ENCODE measurements around the gene PRR15L. TPM values are rescaled to one million over a fixed set of nuclear protein-coding genes. Genes with fewer than 3 reads are reported as not detected.

The PRR15L gene
- total and polyA plus RNA-seq, 2 donors (not counting 1 experiment from before 2014, with no cell fraction given), result not detected

- H2AFZ ChIP-seq (ENCODE audit: low read length), result no peak overlapping the region
- H3K9me3 ChIP-seq (ENCODE audit: control insufficient read depth, insufficient read depth, low read depth, low read length), result no peaks in the 10 kb centered on the region
- no peaks in the 10 kb centered on the region for H4K20me1 ChIP-seq (ENCODE audit: control insufficient read depth, extremely low read depth, insufficient read depth, low read length)
- H3K27me3 ChIP-seq (ENCODE audit: control insufficient read depth, insufficient read depth, low read length), result no peaks in the 10 kb centered on the region
- peak; percentile 75 for TF ChIP-seq CTCF (conservative IDR thresholded peaks at IDR 0.05 in 1 of 2, IDR thresholded peaks at IDR 0.05 in 1 of 2; ENCODE audit: low read depth in 1 of 2, low read length in 2 of 2)
- no peak for TF ChIP-seq EZH2 (IDR thresholded peaks at IDR 0.05; ENCODE audit: low read length, missing control alignments)
- no peaks in the 10 kb centered on the region for H3K79me2 ChIP-seq (ENCODE audit: control insufficient read depth, insufficient read depth, low read length)
- DNase-seq (ENCODE audit: low read depth in 2 of 2), result peak; percentile 34 to 64
- no peaks in the 10 kb centered on the region for H3K4me1 ChIP-seq (ENCODE audit: control insufficient read depth, extremely low read depth, insufficient read depth, low read length)
- H3K4me2 ChIP-seq (ENCODE audit: extremely low read depth, insufficient read depth, low read length), result no peak overlapping the region
- H3K9ac ChIP-seq (ENCODE audit: insufficient read depth, low read length), result no peak overlapping the region
- H3K4me3 ChIP-seq (replicated peaks in 1 of 4; ENCODE audit: control extremely low read depth in 1 of 4, insufficient read depth in 1 of 4, low read depth in 3 of 4, low read length in 4 of 4), result no peak overlapping the region
- peaks cover 27% of the 10 kb centered on the region for H3K36me3 ChIP-seq (ENCODE audit: control insufficient read depth, insufficient read depth, low read length)
- no peak overlapping the region for H3K27ac ChIP-seq (ENCODE audit: insufficient read depth, low read length)
Measured at GRCh38 chr17:47978324-47978723, 20.6 kb upstream of the PRR15L start.

GRCh38 chr17:47975823-47976205, 18.1 kb upstream of the PRR15L start:
- H4K20me1 ChIP-seq (ENCODE audit: control insufficient read depth, extremely low read depth, insufficient read depth, low read length), result no peaks in the 10 kb centered on the region
- TF ChIP-seq CTCF (conservative IDR thresholded peaks at IDR 0.05 in 1 of 2, IDR thresholded peaks at IDR 0.05 in 1 of 2; ENCODE audit: low read depth in 1 of 2, low read length in 2 of 2), result no peak
- TF ChIP-seq EZH2 (IDR thresholded peaks at IDR 0.05; ENCODE audit: low read length, missing control alignments), result no peak
- H2AFZ ChIP-seq (ENCODE audit: low read length), result no peak overlapping the region
- no peak overlapping the region for H3K4me3 ChIP-seq (replicated peaks in 1 of 4; ENCODE audit: control extremely low read depth in 1 of 4, insufficient read depth in 1 of 4, low read depth in 3 of 4, low read length in 4 of 4)
- no peak overlapping the region for H3K4me2 ChIP-seq (ENCODE audit: extremely low read depth, insufficient read depth, low read length)
- no peak for DNase-seq (ENCODE audit: low read depth in 2 of 2)
- H3K27me3 ChIP-seq (ENCODE audit: control insufficient read depth, insufficient read depth, low read length), result no peaks in the 10 kb centered on the region
- peaks cover 6% of the 10 kb centered on the region for H3K4me1 ChIP-seq (ENCODE audit: control insufficient read depth, extremely low read depth, insufficient read depth, low read length)
- H3K27ac ChIP-seq (ENCODE audit: insufficient read depth, low read length), result no peak overlapping the region
- no peaks in the 10 kb centered on the region for H3K9me3 ChIP-seq (ENCODE audit: control insufficient read depth, insufficient read depth, low read depth, low read length)
- H3K79me2 ChIP-seq (ENCODE audit: control insufficient read depth, insufficient read depth, low read length), result peaks cover 13% of the 10 kb centered on the region
- H3K9ac ChIP-seq (ENCODE audit: insufficient read depth, low read length), result no peak overlapping the region
- H3K36me3 ChIP-seq (ENCODE audit: control insufficient read depth, insufficient read depth, low read length), result peaks cover 25% of the 10 kb centered on the region

GRCh38 chr17:47975189-47975822, 17.6 kb upstream of the PRR15L start:
- H3K4me1 ChIP-seq (ENCODE audit: control insufficient read depth, extremely low read depth, insufficient read depth, low read length), result peaks cover 6% of the 10 kb centered on the region
- H3K36me3 ChIP-seq (ENCODE audit: control insufficient read depth, insufficient read depth, low read length), result peaks cover 21% of the 10 kb centered on the region
- H3K4me3 ChIP-seq (replicated peaks in 1 of 4; ENCODE audit: control extremely low read depth in 1 of 4, insufficient read depth in 1 of 4, low read depth in 3 of 4, low read length in 4 of 4), result no peak overlapping the region

More at GRCh38 chr17:47975189-47975822, 17.6 kb upstream of the PRR15L start:
- no peak for DNase-seq (ENCODE audit: low read depth in 2 of 2)
- H2AFZ ChIP-seq (ENCODE audit: low read length), result no peak overlapping the region
- no peak overlapping the region for H3K9ac ChIP-seq (ENCODE audit: insufficient read depth, low read length)
- H3K27ac ChIP-seq (ENCODE audit: insufficient read depth, low read length), result no peak overlapping the region
- H3K27me3 ChIP-seq (ENCODE audit: control insufficient read depth, insufficient read depth, low read length), result no peaks in the 10 kb centered on the region
- TF ChIP-seq EZH2 (IDR thresholded peaks at IDR 0.05; ENCODE audit: low read length, missing control alignments), result no peak
- no peak for TF ChIP-seq CTCF (conservative IDR thresholded peaks at IDR 0.05 in 1 of 2, IDR thresholded peaks at IDR 0.05 in 1 of 2; ENCODE audit: low read depth in 1 of 2, low read length in 2 of 2)
- no peak overlapping the region for H3K4me2 ChIP-seq (ENCODE audit: extremely low read depth, insufficient read depth, low read length)
- no peaks in the 10 kb centered on the region for H4K20me1 ChIP-seq (ENCODE audit: control insufficient read depth, extremely low read depth, insufficient read depth, low read length)
- peaks cover 13% of the 10 kb centered on the region for H3K79me2 ChIP-seq (ENCODE audit: control insufficient read depth, insufficient read depth, low read length)
- no peaks in the 10 kb centered on the region for H3K9me3 ChIP-seq (ENCODE audit: control insufficient read depth, insufficient read depth, low read depth, low read length)
